KOPT-K1 (cell line): Measurements from ENCODE around the gene TUG1.

Experiments
- H3K27ac ChIP-seq: fragments of 200-600 bp; sonication (generic); 2 replicates; pipeline ENCODE4 v1.5.1; 2016; ENCODE audit warnings: antibody characterized with exemption, mild to moderate bottlenecking, low read depth, low read length; ENCODE audit not compliant: poor library complexity, severe bottlenecking
- H3K36me3 ChIP-seq: fragments of 200-600 bp; sonication (generic); 2 replicates; pipeline ENCODE4 v1.5.1; 2017; ENCODE audit warnings: antibody characterized with exemption, mild to moderate bottlenecking, low read length, moderate library complexity; ENCODE audit not compliant: insufficient read depth
- H3K9me3 ChIP-seq: fragments of 200-600 bp; sonication (generic); 2 replicates; pipeline ENCODE4 v1.5.1; 2017; ENCODE audit warnings: antibody characterized with exemption, low read length, mild to moderate bottlenecking; ENCODE audit not compliant: insufficient read depth, poor library complexity, severe bottlenecking

Gene TUG1

GRCh38 chr22:30940685-30941362 lies 28.2 kb upstream of the TUG1 start:
- Histone ChIP-seq H3K36me3 (peaks cover 96% of the 10 kb centered on the region), H3K9me3 (no peaks in the 10 kb centered on the region), H3K27ac (no peak overlapping the region)

- H3K27ac ChIP-seq, result no peak overlapping the region
- peaks cover 96% of the 10 kb centered on the region for H3K36me3 ChIP-seq
- H3K9me3 ChIP-seq, result no peaks in the 10 kb centered on the region
These were observed 27.7 kb upstream of the TUG1 start for GRCh38 chr22:30941363-30941740.

- no peaks in the 10 kb centered on the region for H3K9me3 ChIP-seq
- no peak overlapping the region for H3K27ac ChIP-seq
- peaks cover 96% of the 10 kb centered on the region for H3K36me3 ChIP-seq
These were observed 25.7 kb upstream of the TUG1 start for GRCh38 chr22:30943368-30943767.

- Histone ChIP-seq H3K36me3 (peaks cover 96% of the 10 kb centered on the region), H3K9me3 (no peaks in the 10 kb centered on the region), H3K27ac (no peak overlapping the region)
These were observed 24.1 kb upstream of the TUG1 start for GRCh38 chr22:30944986-30945385.

- H3K9me3 ChIP-seq, result no peaks in the 10 kb centered on the region
- peaks cover 96% of the 10 kb centered on the region for H3K36me3 ChIP-seq
- no peak overlapping the region for H3K27ac ChIP-seq
These were observed 23.4 kb upstream of the TUG1 start for GRCh38 chr22:30945653-30946052.

GRCh38 chr22:30946354-30946753 lies 22.7 kb upstream of the TUG1 start:
- H3K27ac ChIP-seq, result no peak overlapping the region
- H3K36me3 ChIP-seq, result peaks cover 96% of the 10 kb centered on the region
- H3K9me3 ChIP-seq, result no peaks in the 10 kb centered on the region

- Histone ChIP-seq H3K27ac (no peak overlapping the region), H3K9me3 (no peaks in the 10 kb centered on the region), H3K36me3 (peaks cover 94% of the 10 kb centered on the region)
These were observed 21.8 kb upstream of the TUG1 start for GRCh38 chr22:30947173-30947815.

- Histone ChIP-seq H3K9me3 (no peaks in the 10 kb centered on the region), H3K27ac (no peak overlapping the region), H3K36me3 (peaks cover 94% of the 10 kb centered on the region)
These were observed 21.1 kb upstream of the TUG1 start for GRCh38 chr22:30947816-30948454.

- no peak overlapping the region for H3K27ac ChIP-seq
- H3K36me3 ChIP-seq, result peaks cover 98% of the 10 kb centered on the region
- H3K9me3 ChIP-seq, result no peaks in the 10 kb centered on the region
These were observed 20.1 kb upstream of the TUG1 start for GRCh38 chr22:30948930-30949342.

- no peak overlapping the region for H3K27ac ChIP-seq
- peaks cover 96% of the 10 kb centered on the region for H3K36me3 ChIP-seq
- H3K9me3 ChIP-seq, result no peaks in the 10 kb centered on the region
These were observed 19.0 kb upstream of the TUG1 start for GRCh38 chr22:30949934-30950660.

GRCh38 chr22:30953206-30953605 lies 15.9 kb upstream of the TUG1 start:
- H3K36me3 ChIP-seq, result peaks cover 95% of the 10 kb centered on the region
- no peaks in the 10 kb centered on the region for H3K9me3 ChIP-seq
- H3K27ac ChIP-seq, result no peak overlapping the region

- H3K9me3 ChIP-seq, result no peaks in the 10 kb centered on the region
- peaks cover 77% of the 10 kb centered on the region for H3K36me3 ChIP-seq
- no peak overlapping the region for H3K27ac ChIP-seq
These were observed 13.9 kb upstream of the TUG1 start for GRCh38 chr22:30955153-30955552.

- no peak overlapping the region for H3K27ac ChIP-seq
- H3K36me3 ChIP-seq, result peaks cover 11% of the 10 kb centered on the region
- peaks cover 19% of the 10 kb centered on the region for H3K9me3 ChIP-seq
These were observed 4.2 kb upstream of the TUG1 start for GRCh38 chr22:30964858-30965257.

- peak within 1 kb of the TSS; percentile 87 for H3K27ac ChIP-seq
- H3K9me3 ChIP-seq, result peaks cover 50% of the 10 kb centered on the region
- H3K36me3 ChIP-seq, result peaks cover 40% of the 10 kb centered on the region
These were observed 796 bp upstream of the TUG1 start, which contains the start of gene MORC2 for GRCh38 chr22:30968015-30968923. Gene MORC2, minus strand, starts transcription at chr22:30968774. Its CDS starts 885 bp downstream, at chr22:30967889.
